ENCODE data around the gene GNAT1.

The GNAT1 gene

GRCh38 chr3:50185230-50185629 lies 6.2 kb upstream of the GNAT1 start:
- TF ChIP-seq CTCF (IDR thresholded peaks at IDR 0.05) = no peak

GRCh38 chr3:50186096-50186495 lies 5.3 kb upstream of the GNAT1 start:
- TF ChIP-seq CTCF (IDR thresholded peaks at IDR 0.05) = no peak

- TF ChIP-seq CTCF (IDR thresholded peaks at IDR 0.05) = no peak
Measured at GRCh38 chr3:50187750-50188149, 3.7 kb upstream of the GNAT1 start.

GRCh38 chr3:50189274-50189673 lies 2.1 kb upstream of the GNAT1 start:
- peak; percentile 74 for TF ChIP-seq CTCF (IDR thresholded peaks at IDR 0.05)

GRCh38 chr3:50189989-50190388 lies 1.4 kb upstream of the GNAT1 start:
- no peak for TF ChIP-seq CTCF (IDR thresholded peaks at IDR 0.05)

- no peak for TF ChIP-seq CTCF (IDR thresholded peaks at IDR 0.05)
Measured at GRCh38 chr3:50192124-50192523, 714 bp downstream of the GNAT1 start.

GRCh38 chr3:50192689-50193141 lies 1.3 kb downstream of the GNAT1 start:
- peak; percentile 94 for TF ChIP-seq CTCF (IDR thresholded peaks at IDR 0.05)

- no peak for TF ChIP-seq CTCF (IDR thresholded peaks at IDR 0.05)
Measured at GRCh38 chr3:50193286-50193685, 1.9 kb downstream of the GNAT1 start.

All from LNCAP (cell line).